GM12878 (cell line): ENCODE data around the gene BEST1.

ENCODE experiments used
- ATF3 ChIP-seq: IDR thresholded peaks from 2 replicates; pipeline ENCODE4 v1.6.1; 2011; ENCODE audit warnings: low read depth, mild to moderate bottlenecking, low read length, moderate library complexity, borderline replicate concordance; ENCODE audit errors: extremely low read depth
- CEBPZ ChIP-seq: fragments of 150-350 bp; IDR thresholded peaks from 2 replicates; pipeline ENCODE4 v1.6.1; 2016; ENCODE audit warnings: low read depth, low read length
- CHD2 ChIP-seq: IDR thresholded peaks from 2 replicates; pipeline ENCODE4 v1.6.1; 2011; ENCODE audit warnings: low read depth, low read length, improper control_type of control experiment, borderline replicate concordance
- CTCF ChIP-seq, 3 experiments: IDR thresholded peaks in 2 of 3; conservative IDR thresholded peaks in 1 of 3; 2 replicates each; pipeline ENCODE4 v1.5.1; 2011; ENCODE audit warnings: low read depth in 3 of 3, low read length in 3 of 3, mild to moderate bottlenecking in 3 of 3, control low read depth in 2 of 3, moderate library complexity in 2 of 3, inconsistent platforms in 1 of 3, mixed read lengths in 1 of 3; ENCODE audit not compliant: control insufficient read depth in 2 of 3, insufficient read depth in 1 of 3; ENCODE audit errors: extremely low read depth in 1 of 3
- FOXM1 ChIP-seq: IDR thresholded peaks from 2 replicates; pipeline ENCODE4 v1.6.1; 2012; ENCODE audit warnings: low read depth, mild to moderate bottlenecking, inconsistent platforms, low read length, moderate library complexity
- IRF3 ChIP-seq: fragments of 450-650 bp; IDR thresholded peaks from 2 replicates; pipeline ENCODE4 v1.6.1; 2014; ENCODE audit warnings: mild to moderate bottlenecking
- JUND ChIP-seq: IDR thresholded peaks from 2 replicates; pipeline ENCODE4 v1.6.1; 2012; ENCODE audit warnings: low read depth, mild to moderate bottlenecking, low read length, improper control_type of control experiment, moderate library complexity
- MYC ChIP-seq: IDR thresholded peaks from 2 replicates; pipeline ENCODE4 v1.6.1; 2011; ENCODE audit warnings: mild to moderate bottlenecking, low read length, moderate library complexity, inconsistent platforms; ENCODE audit not compliant: insufficient read depth, insufficient replicate concordance, insufficient read length, severe bottlenecking
- NR2C1 ChIP-seq: fragments of 450-650 bp; IDR thresholded peaks from 2 replicates; pipeline ENCODE4 v1.6.1; 2017; ENCODE audit warnings: antibody characterized with exemption, mild to moderate bottlenecking, moderate library complexity
- SREBF2 ChIP-seq: IDR thresholded peaks from 2 replicates; pipeline ENCODE4 v1.6.1; 2012; ENCODE audit warnings: mild to moderate bottlenecking, low read length
- YY1 ChIP-seq: IDR thresholded peaks from 2 replicates; pipeline ENCODE4 v1.6.1; 2011; ENCODE audit warnings: low read depth, mild to moderate bottlenecking, low read length
- ZNF24 ChIP-seq: fragments of 450-650 bp; IDR thresholded peaks from 2 replicates; pipeline ENCODE4 v1.6.1; 2017; ENCODE audit warnings: antibody characterized with exemption, mild to moderate bottlenecking
- ZNF274 ChIP-seq: IDR thresholded peaks from one replicate; pipeline ENCODE4 v1.8.0; 2011; ENCODE audit not compliant: insufficient read length, insufficient read depth

GRCh38 chr11:61983419-61983818 lies 33.3 kb downstream of the BEST1 start:
- no peak for TF ChIP-seq FOXM1
- no peak for TF ChIP-seq MYC
- no peak for TF ChIP-seq ATF3
- no peak for TF ChIP-seq IRF3
- TF ChIP-seq ZNF274, result no peak
- TF ChIP-seq CEBPZ, result no peak
- TF ChIP-seq SREBF2, result no peak
- TF ChIP-seq CHD2, result no peak
- TF ChIP-seq CTCF (IDR thresholded peaks at IDR 0.05 in 2 of 3, conservative IDR thresholded peaks at IDR 0.05 in 1 of 3; ENCODE audit: control insufficient read depth in 2 of 3, extremely low read depth in 1 of 3, insufficient read depth in 1 of 3, low read depth in 3 of 3, low read length in 3 of 3), result no peak
- TF ChIP-seq YY1, result no peak
- no peak for TF ChIP-seq NR2C1
- TF ChIP-seq ZNF24, result no peak
- no peak for TF ChIP-seq JUND
